GM11168 (cell line): ENCODE measurements around the gene CRADD.

ENCODE experiments used
- in situ Hi-C: fragments of 300-500 bp; cut with MboI; formaldehyde crosslinking; loops from one replicate; pipeline ENCODE4 v1.12.0; 2022; ENCODE audit warnings: low sequenced_read_pairs; ENCODE audit not compliant: unreplicated experiment

The CRADD gene

GRCh38 chr12:93825931-93826555 lies 148.9 kb downstream of the CRADD start:
- in situ Hi-C loops, result no loop called here

- in situ Hi-C loops, result no loop called here
Observed at GRCh38 chr12:93827179-93827578, 150.0 kb downstream of the CRADD start.

- in situ Hi-C loops, result no loop called here
Observed at GRCh38 chr12:93827669-93828068, 150.5 kb downstream of the CRADD start.

- in situ Hi-C loops, result no loop called here
Observed at GRCh38 chr12:93829016-93829415, 151.8 kb downstream of the CRADD start.

GRCh38 chr12:93831374-93831773 lies 154.2 kb downstream of the CRADD start:
- in situ Hi-C loops, result no loop called here

- in situ Hi-C loops, result no loop called here
Observed at GRCh38 chr12:93832131-93832530, 155.0 kb downstream of the CRADD start.

- in situ Hi-C loops, result no loop called here
Observed at GRCh38 chr12:93833946-93834345, 156.8 kb downstream of the CRADD start.

- in situ Hi-C loops, result no loop called here
Observed at GRCh38 chr12:93836620-93837260, 159.6 kb downstream of the CRADD start.

GRCh38 chr12:93838193-93838592 lies 161.0 kb downstream of the CRADD start:
- in situ Hi-C loops, result no loop called here

- in situ Hi-C loops, result no loop called here
Observed at GRCh38 chr12:93839064-93839463, 161.9 kb downstream of the CRADD start.

- in situ Hi-C loops, result no loop called here
Observed at GRCh38 chr12:93841671-93842070, 164.5 kb downstream of the CRADD start.

GRCh38 chr12:93844164-93844784 lies 167.1 kb downstream of the CRADD start:
- in situ Hi-C loops, result no loop called here

GRCh38 chr12:93846936-93847516 lies 169.9 kb downstream of the CRADD start:
- in situ Hi-C loops, result no loop called here

- in situ Hi-C loops, result no loop called here
Observed at GRCh38 chr12:93847517-93848474, 170.6 kb downstream of the CRADD start.

GRCh38 chr12:93848523-93849101 lies 171.4 kb downstream of the CRADD start:
- in situ Hi-C loops, result no loop called here

- in situ Hi-C loops, result no loop called here
Observed at GRCh38 chr12:93849946-93850345, 172.8 kb downstream of the CRADD start.

GRCh38 chr12:93850481-93851256 lies 173.5 kb downstream of the CRADD start:
- in situ Hi-C loops, result no loop called here

- in situ Hi-C loops, result no loop called here
Observed at GRCh38 chr12:93851257-93851671, 174.1 kb downstream of the CRADD start.

GRCh38 chr12:93852173-93852591 lies 175.0 kb downstream of the CRADD start:
- in situ Hi-C loops, result no loop called here
